OCI-M1 (cell line): Measurements from ENCODE around the gene CLTA.
"Not testable (repeated sequence)": the region's sequence is repeated elsewhere in the genome, so short reads cannot be mapped to it uniquely, and the experiment has no call there.

ENCODE experiments used
- DNase-seq: peaks from one replicate; lab custom pipeline; 2025; lab: John Stamatoyannopoulos, UW

Gene CLTA

DNA sequence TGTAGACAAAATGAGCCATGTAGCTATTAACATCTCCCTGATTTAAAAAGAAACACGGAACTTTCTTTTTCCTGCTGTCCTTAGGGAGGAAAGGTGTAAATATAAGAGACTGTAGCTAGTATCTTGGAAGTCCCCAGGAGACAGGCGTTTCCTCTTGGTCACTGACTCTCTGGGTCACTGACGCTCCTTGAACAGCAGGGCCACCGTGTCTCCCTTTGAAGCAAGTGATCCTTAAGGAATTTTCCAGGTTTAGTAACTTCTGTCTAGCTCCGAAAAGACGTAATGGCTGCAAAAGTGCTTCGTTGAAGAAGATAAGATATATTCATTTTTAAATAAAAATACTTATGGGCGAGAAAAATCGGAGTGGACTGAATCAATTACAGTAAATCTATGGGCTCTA lies 745 bp upstream of the CLTA start:
- DNase-seq: peak; percentile 76

DNA sequence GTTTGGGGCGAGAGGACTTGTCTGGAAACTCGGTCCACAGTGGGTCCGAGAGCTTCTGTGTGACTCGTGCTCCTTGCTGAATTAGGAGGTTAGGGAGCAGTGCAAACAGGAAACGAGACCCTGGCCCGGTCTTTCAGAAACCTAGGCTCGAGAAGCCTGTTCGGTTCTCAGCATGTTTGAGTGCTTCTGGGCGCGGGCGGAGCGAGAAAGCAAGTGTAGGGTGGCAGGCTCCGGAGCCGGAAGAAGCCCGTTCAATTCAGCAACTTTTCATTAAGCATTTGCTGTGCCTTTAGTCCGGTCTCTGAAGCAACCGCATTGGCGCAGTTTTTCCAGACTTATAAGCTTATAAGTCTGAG lies 547 bp downstream of the CLTA start:
- peak; percentile 48 for DNase-seq

DNA sequence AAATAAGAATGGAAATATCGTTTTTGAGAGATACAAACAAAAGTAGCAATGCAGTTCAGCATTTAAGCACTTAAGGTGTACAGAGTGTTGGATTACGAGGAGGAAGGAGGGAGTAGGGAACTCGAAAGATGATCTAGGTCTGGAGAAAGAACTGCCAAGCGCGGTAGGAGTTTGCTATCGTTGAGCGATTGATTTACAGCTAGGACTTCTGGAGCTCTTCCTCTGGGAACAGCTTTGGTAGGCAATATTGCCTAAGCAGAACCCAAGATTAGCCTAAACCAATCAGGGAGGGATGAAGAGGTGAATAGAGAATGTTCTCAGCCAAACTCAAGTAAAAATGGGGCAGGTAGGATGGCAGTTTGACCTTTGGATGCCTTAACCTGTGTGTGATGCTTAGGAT lies 965 bp downstream of the CLTA start:
- peak; percentile 46 for DNase-seq

DNA sequence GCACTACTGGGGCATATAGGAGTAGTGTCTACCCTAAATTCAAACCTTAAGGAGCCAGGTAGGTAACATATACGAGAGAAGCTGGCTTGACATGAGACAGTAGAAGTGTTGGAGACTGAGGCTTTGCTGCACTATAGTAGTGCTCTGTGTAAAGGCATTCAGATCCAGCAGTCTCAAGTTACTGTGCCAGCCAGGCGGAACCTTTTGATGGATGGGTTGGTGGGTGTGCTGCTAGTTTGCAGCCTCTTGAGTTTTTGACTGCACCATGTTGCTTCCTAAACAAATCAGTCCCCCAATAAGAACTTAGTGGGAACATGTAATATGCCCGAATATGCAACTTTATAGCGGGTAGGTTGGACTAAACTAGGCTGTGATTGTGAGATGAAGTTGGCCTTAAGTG lies 1.5 kb downstream of the CLTA start:
- DNase-seq: no peak

DNA sequence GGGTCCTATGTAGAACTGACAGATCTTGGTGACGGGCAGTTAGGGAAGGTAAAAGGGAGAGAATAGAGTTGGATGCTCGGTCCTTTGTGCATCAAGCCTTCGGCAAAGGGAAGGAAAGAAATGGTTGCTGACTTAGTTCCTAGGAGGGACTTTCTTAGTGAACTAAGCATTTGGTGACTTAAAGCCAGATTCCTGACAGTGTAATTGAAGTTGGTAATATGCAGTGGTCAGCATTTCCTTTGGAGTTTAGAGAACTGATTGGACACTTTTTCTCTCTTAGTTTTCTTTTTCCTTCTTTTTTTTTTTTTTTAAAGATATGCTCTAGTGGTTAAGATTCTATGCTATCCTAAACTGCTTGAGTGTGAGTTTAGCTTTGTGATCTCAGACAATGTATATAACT lies 2.3 kb downstream of the CLTA start:
- DNase-seq: no peak

DNA sequence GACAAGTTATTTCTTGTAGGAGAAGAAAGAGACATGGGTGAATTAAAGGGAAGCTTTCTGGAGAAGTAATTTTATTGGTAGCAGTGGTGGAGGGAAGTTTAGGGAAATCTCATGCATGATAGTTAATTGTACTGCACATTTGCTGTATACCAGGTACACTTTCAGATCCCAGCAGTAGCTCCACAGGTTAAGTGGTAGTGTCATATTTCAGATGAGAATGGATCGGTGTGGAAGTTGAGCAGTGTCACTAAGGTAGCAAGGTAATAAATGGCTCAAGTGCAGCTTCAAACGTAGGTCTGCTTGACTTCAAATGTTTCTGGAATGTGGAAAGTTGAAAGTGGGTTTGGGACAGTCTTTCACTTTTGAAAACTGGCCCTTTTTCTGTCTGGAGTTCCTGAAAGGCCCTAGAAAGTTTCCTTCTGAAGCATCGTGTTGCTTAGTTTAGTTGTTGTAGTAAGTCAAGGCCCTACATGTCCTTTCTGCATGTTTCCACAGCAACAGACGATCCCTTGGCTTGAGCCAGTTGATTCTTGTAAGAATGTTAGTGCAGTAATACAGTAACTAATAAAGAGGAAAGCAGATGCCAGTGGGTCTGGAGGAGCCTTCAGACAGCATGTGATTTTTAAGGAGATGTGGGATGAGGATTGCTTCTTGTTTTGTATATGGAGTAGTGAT lies 3.7 kb downstream of the CLTA start:
- no peak for DNase-seq

DNA sequence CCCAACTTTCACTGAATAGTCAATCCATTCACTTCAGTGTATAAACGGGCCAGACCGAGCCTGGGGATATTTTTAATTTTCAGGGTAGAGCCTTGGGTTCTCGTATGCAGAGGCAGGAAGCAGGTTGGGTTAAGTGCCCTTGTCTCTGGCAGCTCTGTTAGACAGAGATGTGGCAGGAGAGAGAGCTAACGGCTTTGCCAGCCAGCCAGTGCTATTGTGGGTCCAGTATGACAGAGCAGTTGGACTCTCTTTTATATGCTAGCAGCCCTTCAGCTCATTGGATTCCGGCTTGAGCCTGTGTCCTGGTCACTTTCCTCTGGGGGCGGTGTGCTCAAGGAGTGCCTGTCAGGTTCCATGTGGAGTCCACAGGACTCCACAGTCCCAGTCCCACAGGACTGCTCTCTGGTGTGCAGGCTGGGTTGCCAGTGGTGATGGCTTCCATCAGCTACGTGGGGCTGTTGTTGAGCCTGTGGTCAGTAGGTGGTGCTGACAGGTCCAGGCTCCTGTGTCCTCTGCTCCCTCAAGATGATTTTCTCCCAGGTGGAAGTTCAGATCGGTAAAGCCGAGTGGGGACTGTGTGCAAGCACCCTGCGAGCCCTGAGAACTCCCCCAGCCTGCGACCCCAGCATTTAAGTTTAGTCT lies 14.3 kb downstream of the CLTA start:
- DNase-seq: no peak

DNA sequence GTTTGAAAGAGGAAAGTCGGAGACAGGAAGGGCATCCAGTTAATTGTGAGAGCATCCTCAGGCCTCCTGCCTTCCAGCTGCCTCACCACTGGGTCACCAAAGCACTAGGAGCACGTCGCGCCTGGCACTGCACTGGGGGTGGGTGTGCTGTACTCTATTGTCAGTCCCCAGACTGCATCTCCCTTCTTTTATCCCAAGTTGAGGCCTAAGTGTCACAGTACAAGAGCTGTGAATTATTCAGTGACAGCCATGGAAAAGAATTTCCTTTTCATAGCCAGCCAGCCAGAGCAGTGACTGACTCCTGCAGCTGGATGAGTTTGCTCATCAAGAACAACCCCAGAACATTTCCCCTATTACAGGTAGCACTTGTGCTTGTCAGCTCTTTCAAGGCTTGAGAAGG lies 16.3 kb downstream of the CLTA start:
- DNase-seq: no peak

DNA sequence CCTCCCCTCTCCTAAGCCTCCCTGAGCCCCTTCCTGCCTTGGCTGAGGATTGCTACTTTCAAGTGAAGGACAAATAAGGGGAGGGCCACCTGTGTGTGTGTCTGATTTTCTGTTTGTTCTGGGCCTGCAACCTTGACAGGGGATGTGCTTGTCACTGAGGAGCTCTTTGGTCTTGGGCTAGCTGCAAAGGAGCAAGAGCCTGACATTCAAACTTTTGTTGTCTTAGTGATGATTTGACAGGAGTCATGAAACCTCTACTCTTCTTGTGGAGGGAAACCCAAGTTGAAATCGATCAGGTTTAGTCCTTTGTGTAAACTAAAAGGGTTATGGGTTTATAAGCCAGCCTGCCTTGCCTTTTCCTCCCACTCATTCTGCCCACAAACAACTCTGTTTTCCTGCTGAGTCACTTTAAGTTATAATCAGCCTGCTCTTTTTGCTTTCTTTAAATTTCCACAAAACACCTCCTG lies 16.9 kb downstream of the CLTA start:
- DNase-seq: peak; percentile 79

DNA sequence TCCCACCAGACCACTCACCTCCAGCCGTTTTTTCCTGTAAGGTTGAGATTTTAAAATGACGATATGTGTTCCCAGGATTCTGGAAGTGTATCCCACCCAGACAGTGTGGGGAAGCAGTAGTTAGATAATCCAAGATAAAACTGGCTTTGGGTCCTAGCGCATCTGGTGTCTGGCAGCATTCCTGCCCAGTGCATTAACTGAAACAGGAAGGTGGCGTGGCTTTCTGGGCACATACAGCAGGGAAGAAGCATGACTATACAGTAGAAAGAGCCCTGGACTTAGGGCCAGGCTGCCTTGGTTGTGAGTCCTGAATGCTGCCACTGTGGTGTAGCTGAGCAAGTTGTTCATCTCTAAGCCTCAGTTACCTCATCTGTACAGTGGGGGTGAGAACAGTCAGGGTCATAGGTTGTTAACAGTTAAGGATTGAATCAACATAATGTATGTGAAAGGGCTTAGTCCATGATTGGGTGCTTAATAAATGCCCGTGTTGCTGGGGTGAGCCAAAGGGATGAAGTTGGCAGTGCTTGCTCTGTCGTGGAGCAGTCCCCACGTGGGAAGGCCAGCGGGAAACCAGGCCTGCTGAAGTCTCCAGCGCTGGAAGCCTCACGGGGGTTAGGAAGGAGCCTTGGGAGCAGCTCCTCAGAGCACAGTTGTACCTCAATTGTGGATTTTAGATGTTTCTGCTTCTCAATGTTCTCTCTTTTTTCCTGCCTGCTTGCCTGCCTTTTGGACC lies 18.0 kb downstream of the CLTA start:
- no peak for DNase-seq

DNA sequence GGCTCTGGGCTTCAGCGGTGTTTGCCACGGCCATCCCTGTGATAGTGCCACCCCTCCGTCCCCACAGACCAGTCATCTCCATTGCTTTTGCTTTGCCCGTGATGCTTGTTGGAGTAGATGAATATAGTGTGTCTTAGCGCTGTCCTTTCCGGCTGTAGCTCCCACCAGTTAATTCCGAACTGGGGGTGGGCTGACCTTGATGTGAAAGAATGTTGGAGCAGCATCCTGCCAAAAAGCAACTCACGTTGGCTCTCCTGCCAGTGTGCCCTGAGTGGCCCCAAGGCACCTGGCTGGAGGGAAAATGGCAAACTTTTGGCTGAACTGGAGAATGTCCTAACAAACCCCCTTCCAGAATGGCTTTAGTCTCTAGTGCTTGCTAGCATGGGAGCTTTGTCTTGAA lies 20.0 kb downstream of the CLTA start:
- no peak for DNase-seq

DNA sequence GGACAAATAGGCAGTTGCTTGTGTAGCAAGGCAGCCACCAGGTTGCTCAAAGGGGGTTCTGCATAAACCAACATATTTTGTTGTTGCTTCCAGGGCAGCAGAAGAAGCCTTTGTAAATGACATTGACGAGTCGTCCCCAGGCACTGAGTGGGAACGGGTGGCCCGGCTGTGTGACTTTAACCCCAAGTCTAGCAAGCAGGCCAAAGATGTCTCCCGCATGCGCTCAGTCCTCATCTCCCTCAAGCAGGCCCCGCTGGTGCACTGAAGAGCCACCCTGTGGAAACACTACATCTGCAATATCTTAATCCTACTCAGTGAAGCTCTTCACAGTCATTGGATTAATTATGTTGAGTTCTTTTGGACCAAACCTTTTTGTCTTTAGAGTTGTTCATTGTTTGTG lies 20.8 kb downstream of the CLTA start:
- no peak for DNase-seq

DNA sequence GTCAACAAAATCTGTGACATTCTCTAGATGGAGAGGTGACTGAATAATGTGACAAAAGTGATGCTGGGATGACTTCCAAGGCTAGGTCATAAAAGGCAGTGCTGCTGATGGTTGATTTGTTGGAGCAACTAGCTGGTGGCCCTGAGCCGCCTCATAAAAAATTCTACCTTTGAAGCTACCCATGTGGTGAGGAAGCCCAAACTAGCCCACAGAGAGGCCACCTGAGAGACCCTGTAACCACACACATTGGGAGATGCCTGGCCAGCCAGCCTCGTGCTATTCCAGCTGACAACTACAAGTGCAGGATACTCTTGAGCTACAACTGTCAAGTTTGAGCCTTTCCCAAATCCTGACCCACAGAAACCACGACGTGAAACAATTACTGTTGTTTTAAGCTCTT lies 22.7 kb downstream of the CLTA start:
- no peak for DNase-seq

DNA sequence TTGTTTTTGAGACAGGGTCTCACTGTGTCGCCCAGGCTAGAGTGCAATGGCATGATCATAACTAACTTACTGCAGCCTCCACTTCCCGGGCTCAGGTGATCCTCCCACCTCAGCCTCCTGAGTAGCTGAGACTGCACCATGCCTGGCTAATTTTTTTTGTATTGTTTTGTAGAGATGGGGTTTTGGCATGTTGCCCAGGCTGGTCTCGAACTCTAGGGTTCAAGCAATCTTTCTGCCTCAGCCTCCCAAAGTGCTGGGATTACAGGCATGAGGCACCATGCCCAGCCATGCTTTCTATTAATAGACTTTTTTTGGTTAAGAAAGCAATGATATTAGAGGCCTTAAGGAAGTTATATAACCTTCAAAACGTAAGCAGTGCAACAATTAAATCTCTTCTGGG lies 23.3 kb downstream of the CLTA start:
- DNase-seq: no peak

DNA sequence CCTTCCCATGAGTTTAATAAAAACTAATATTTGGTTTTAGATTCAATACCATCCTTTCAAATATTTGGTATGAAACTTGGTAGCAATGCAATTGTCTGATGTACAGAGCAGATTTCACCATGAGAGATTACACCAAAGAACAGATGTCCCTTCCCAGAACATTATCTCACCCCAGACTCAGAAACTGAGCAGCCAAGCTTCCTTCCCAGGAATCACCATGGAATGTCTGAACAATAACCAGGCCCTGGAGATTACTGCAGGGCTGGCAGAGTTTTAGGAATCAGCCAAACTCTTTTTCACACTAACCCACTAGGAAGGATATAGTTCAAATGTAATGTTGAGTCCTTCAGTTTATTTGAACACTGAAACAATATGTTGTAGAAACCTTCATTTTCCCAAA lies 23.9 kb downstream of the CLTA start:
- DNase-seq: no peak

DNA sequence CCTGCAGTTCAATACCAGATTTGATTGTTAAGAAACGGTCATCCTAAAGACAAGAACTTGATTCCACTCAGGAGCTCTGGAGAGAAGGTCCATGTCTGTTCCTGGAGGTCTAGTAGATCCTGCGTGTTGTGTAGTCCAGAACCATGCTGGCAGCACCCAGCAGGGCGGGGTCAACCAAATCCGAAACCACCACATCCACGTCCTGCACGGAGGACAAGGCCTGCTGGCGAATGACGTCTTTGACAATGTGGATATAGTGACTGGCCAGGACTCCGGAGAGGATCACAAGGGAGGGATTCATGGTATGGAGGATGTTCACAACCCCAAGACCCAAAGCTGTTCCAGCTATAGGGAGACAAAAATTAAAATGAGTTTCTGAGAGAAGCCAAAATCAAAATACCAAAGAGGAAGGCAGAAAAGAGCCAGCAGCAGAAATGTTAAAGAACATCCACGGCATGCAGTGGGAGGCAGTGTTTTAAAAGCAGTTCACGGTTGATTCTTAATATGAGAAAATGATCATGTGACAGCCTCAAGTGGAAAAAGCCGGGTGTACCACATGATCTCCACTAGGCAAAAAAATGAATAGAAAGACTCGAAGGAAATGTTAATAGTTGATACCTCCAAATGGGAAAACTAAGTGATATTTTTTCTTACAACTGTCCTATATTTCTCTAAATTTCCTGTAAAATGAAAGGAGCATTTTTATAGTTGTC lies 26.7 kb downstream of the CLTA start:
- no peak for DNase-seq

DNA sequence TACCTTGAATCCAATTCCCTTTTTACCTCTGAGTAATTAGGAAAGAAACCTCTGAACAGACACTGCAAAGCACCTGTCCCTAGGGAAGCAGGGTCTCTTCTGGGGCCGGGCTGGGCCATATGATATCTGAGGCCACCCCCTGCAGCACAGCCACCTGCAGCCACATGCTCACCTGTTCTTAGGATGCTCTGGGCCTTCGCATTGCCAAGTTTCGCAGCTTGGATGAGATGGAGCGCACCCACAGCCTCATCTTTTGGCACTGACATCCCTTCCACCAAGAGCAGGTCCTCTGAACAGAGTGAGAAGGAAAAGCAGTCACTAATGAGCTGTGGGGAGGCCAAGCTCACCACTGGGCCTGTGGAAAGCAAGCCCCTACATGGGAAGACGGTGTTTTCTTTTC lies 27.3 kb downstream of the CLTA start:
- no peak for DNase-seq

DNA sequence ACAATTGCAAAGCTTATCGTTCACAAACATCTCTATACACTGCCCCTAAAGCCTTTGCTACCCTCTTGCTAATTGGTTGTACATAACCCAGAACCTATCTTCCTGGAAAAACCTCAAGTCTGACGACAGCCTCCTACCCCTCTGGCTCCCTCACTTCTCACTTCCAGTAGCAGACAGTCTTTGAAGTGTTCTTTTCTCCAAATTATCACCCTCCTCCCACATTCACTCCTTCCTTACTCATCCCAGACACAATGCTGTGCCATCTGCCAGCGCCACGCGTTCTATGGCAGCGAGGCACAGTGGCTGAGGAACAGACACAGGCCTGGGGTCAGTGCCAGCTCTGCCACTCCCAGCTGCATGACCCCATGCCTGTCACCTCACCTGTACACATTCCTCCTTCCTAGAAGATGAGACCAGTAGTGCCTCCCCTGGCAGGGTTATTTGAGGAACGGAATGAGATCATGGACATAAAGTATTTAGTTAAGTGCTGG lies 27.7 kb downstream of the CLTA start:
- DNase-seq: peak; percentile 95

DNA sequence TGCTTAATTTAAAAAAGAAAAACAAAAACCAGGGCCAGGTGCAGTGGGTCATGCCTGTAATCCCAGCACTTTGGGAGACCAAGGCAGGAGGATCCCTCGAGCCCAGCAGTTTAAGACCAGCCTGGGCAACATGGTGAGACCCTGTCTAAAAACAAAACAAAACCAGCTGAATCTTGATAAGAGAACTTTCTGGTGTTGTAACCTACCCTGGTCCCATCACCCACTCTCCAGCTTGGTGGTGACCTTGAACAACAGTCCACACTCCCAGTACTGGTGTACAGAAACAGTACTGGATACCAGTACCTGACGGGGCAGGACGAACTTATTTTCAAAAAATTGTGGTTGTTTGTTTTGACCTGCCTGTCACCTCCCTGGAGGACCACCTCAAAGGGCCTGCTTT lies 30.9 kb downstream of the CLTA start:
- DNase-seq: no peak

DNA sequence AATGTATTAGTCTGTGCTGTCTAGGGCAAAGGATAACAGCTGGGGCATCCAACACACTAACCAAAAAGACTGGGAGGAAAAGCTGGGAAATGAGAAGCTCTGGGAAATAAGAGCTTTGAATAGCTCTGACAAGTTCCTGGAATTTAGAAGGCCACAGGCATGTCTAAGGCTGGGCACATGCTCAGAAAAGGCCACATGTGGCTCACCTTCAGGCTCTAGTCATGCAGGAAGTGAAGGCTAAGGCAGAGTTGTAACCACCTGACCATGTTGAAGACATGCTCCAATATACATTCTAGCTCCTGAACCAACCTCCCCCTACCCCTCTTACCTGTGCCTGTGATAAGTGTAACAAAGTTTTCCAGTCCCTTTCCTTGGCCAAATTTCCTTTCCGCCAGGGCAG lies 31.7 kb downstream of the CLTA start:
- no peak for DNase-seq

DNA sequence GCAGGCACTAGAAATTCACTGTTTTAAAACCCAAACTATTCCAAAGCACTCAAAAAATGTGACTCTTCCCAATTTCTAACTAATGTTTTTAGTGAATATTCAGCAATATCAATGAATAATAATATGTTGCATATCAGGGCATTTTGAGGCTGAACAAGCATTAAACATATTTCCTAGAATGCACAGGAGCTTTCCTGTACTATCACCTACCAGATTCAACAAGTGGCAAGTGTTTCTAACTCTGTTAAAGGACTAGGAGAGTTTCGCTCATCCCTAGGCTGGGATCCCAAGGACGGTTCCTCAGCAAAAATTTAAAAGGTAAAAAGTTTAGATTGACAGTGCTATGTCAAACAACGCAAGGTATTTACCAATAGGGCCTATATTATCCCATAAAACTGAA lies 46.5 kb downstream of the CLTA start:
- no peak for DNase-seq

DNA sequence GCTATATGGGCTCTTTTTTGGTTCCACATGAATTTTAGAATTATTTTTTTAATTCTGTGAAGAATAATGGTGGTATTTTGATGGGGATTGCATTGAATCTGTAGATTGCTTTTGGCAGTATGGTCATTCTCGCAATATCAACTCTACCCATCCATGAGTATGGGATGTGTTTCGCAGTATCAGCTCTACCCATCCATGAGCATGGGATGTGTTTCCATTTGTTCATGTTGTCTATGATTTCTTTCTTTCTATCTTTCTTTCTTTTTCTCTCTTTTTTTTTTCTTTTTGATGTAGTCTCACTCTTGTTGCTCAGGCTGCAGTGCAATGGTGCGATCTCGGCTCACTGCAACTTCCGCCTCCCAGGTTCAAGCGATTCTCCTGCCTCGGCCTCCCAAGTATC lies 48.5 kb downstream of the CLTA start:
- not testable (repeated sequence) for DNase-seq

DNA sequence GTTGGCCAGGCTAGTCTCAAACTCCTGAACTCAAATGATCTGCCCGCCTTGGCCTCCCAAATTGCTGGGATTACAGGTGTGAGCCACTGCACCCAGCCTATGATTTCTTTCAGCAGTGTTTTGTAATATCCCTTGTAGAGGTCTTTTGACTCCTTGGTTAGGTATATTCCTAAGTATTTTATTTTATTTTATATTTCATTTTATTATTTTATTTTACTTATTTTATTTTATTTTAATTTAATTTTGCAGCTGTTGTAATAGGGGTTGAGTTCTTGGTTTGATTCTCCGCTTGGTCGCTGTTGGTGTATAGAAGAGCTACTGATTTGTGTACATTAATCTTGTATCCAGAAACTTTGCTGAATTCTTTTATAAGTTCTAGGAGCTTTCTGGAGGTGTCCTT lies 49.0 kb downstream of the CLTA start:
- not testable (repeated sequence) for DNase-seq
